HepG2 (cell line): ENCODE results near the gene MAGI1. TPM values are rescaled to one million over a fixed set of nuclear protein-coding genes. Genes with fewer than 3 reads are reported as not detected.

ENCODE experiments used
- ATAC-seq: fragments of 200-7000 bp; cut with Tn5 transposase; 3 replicates; pipeline ENCODE4 v1.9.1; 2020; ENCODE audit warnings: mild to moderate bottlenecking, moderate library complexity
- BruUV-seq: library from RNA; stranded (reverse); fragments of 400-500 nt; replicated peaks from 2 replicates; lab custom pipeline; 2021; lab: Mats Ljungman, UMichigan
- CTCF ChIA-PET: fragments of 300-600 bp; formaldehyde crosslinking; extraction: SDS; loops from one replicate; lab custom pipeline; 2021; ENCODE audit warnings: low total read pairs, inconsistent platforms, low intra/inter-chr PET ratio; lab: Yijun Ruan, JAX
- POLR2A ChIA-PET: fragments of 350-600 bp; sonication (Branson Sonifier 250); formaldehyde crosslinking; loops from one replicate; lab custom pipeline; 2020; ENCODE audit warnings: antibody characterized with exemption, inconsistent platforms; lab: Yijun Ruan, JAX
- DNase-seq: peaks from one replicate; pipeline ENCODE4 v3.0.0-alpha.2; 2015; ENCODE audit warnings: low spot score
- FAIRE-seq: peaks from 3 replicates; lab custom pipeline; 2011; peaks lifted over from hg19 to GRCh38; lab: Jason Lieb, UNC
- H2AFZ ChIP-seq: one replicate; pipeline ENCODE4 v1.6.1; 2011; ENCODE audit warnings: low read length, inconsistent platforms
- H3K27ac ChIP-seq: fragments of 300-600 bp; 3 replicates; pipeline ENCODE4 v1.8.0; 2011; ENCODE audit warnings: mixed run types, mild to moderate bottlenecking, mixed read lengths, low read length, inconsistent platforms; ENCODE audit not compliant: insufficient read depth; ENCODE audit errors: extremely low read length
- H3K27me3 ChIP-seq, 2 experiments: fragments of 200-600 bp in 1 of 2; 2 replicates in 1 of 2; 3 replicates in 1 of 2; pipeline versions ENCODE4 v1.6.0 to v1.8.0; 2011; ENCODE audit warnings: low read length in 2 of 2, mild to moderate bottlenecking in 2 of 2, moderate library complexity in 2 of 2, inconsistent platforms in 1 of 2; ENCODE audit not compliant: insufficient read depth in 2 of 2, control insufficient read depth in 1 of 2
- H3K36me3 ChIP-seq, 2 experiments: fragments of 200-600 bp in 1 of 2; replicated peaks in 1 of 2; 2 replicates in 1 of 2; 3 replicates in 1 of 2; pipeline versions ENCODE4 v1.5.1 to v1.8.0; 2011; ENCODE audit warnings: low read length in 2 of 2, inconsistent platforms in 1 of 2; ENCODE audit not compliant: insufficient read depth in 2 of 2, control insufficient read depth in 1 of 2
- H3K4me1 ChIP-seq: 2 replicates; pipeline ENCODE4 v1.5.1; 2012; ENCODE audit warnings: low read length, inconsistent platforms; ENCODE audit not compliant: insufficient read depth
- H3K4me2 ChIP-seq: 2 replicates; pipeline ENCODE4 v1.6.0; 2011; ENCODE audit warnings: low read depth, low read length, inconsistent platforms
- H3K4me3 ChIP-seq, 3 experiments: fragments of 200-600 bp in 1 of 3; sonication (generic), shearing (Covaris generic) in 1 of 3; replicated peaks in 1 of 3; 2 replicates each; pipeline ENCODE4 v1.5.1; 2011 to 2016; ENCODE audit warnings: low read length in 3 of 3, inconsistent platforms in 2 of 3, low read depth in 2 of 3, mild to moderate bottlenecking in 2 of 3, control low read depth in 1 of 3, mixed read lengths in 1 of 3; ENCODE audit not compliant: insufficient read depth in 1 of 3
- H3K79me2 ChIP-seq: one replicate; pipeline ENCODE4 v1.6.1; 2011; ENCODE audit warnings: low read length, inconsistent platforms; ENCODE audit not compliant: insufficient read depth
- H3K9ac ChIP-seq: 2 replicates; pipeline ENCODE4 v1.6.0; 2011; ENCODE audit warnings: mild to moderate bottlenecking, low read depth, low read length, inconsistent platforms; ENCODE audit not compliant: insufficient read depth
- H3K9me3 ChIP-seq: 2 replicates; pipeline ENCODE4 v1.5.1; 2012; ENCODE audit warnings: mild to moderate bottlenecking, low read length
- H4K20me1 ChIP-seq: 2 replicates; pipeline ENCODE4 v1.6.0; 2011; ENCODE audit warnings: inconsistent platforms, mild to moderate bottlenecking, low read length, moderate library complexity; ENCODE audit not compliant: insufficient read depth
- AGO2 ChIP-seq: fragments of 200-400 bp; formaldehyde crosslinking; optimal IDR thresholded peaks from 2 replicates; pipeline ENCODE3; 2017; ENCODE audit warnings: mild to moderate bottlenecking, low read depth, low read length, moderate library complexity
- CEBPG ChIP-seq: IDR thresholded peaks from 2 replicates; pipeline ENCODE4 v1.6.1; 2016
- HNRNPK ChIP-seq: fragments of 200-400 bp; formaldehyde crosslinking; IDR thresholded peaks from 2 replicates; pipeline ENCODE4 v1.6.1; 2018; ENCODE audit warnings: low read length, low read depth, moderate library complexity, mild to moderate bottlenecking; ENCODE audit not compliant: poor library complexity, severe bottlenecking
- KLF6 ChIP-seq: IDR thresholded peaks from 2 replicates; pipeline ENCODE4 v1.8.0; 2016; ENCODE audit warnings: missing biosample characterization, missing genetic modification reagents
- MAFG ChIP-seq: sonication (generic); formaldehyde crosslinking; IDR thresholded peaks from 2 replicates; pipeline ENCODE4 v1.5.1; 2020; ENCODE audit warnings: mild to moderate bottlenecking, missing genetic modification reagents
- SOX13 ChIP-seq, 3 experiments: fragments of 450-650 bp in 1 of 3; sonication (generic) in 1 of 3; formaldehyde crosslinking in 1 of 3; IDR thresholded peaks in 2 of 3; conservative IDR thresholded peaks in 1 of 3; 2 replicates each; pipeline versions ENCODE4 v1.5.0 to v1.6.1; 2016 to 2020; ENCODE audit warnings: antibody characterized with exemption in 1 of 3, mild to moderate bottlenecking in 1 of 3, missing compliant biosample characterization in 1 of 3, missing genetic modification reagents in 1 of 3, moderate library complexity in 1 of 3
- TBL1XR1 ChIP-seq: fragments of 150-350 bp; IDR thresholded peaks from 2 replicates; pipeline ENCODE4 v1.6.1; 2014; ENCODE audit warnings: borderline replicate concordance, low read length; ENCODE audit not compliant: partially characterized antibody
- ZNF121 ChIP-seq: sonication (generic); formaldehyde crosslinking; IDR thresholded peaks from 2 replicates; pipeline ENCODE4 v1.5.0; 2020; ENCODE audit warnings: mild to moderate bottlenecking, missing genetic modification reagents
- ZNF616 ChIP-seq: sonication (generic); formaldehyde crosslinking; IDR thresholded peaks from 2 replicates; pipeline ENCODE4 v1.5.0; 2020; ENCODE audit warnings: low read depth, mild to moderate bottlenecking, missing genetic modification reagents
- ZNF747 ChIP-seq: sonication (generic); formaldehyde crosslinking; IDR thresholded peaks from 2 replicates; pipeline ENCODE4 v1.8.1; 2023; ENCODE audit warnings: missing genetic modification reagents, mild to moderate bottlenecking, borderline replicate concordance
- whole genome bisulfite sequencing: methylation state at CpG from one replicate; pipeline ENCODE4 v1.1.6; 2017; ENCODE audit warnings: low lambda C conversion rate; 5-methylcytosine and 5-hydroxymethylcytosine counted together
- in situ Hi-C: cut with HindIII; loops from 2 replicates; pipeline ENCODE4 v1.10.0; 2017; ENCODE audit warnings: low pct_unique_long_range_greater_than_20kb; ENCODE audit not compliant: extremely low pct_ligation_motif_present
- intact Hi-C: fragments of 100-400 bp; cut with micrococcal nuclease; formaldehyde crosslinking; loops from one replicate; pipeline ENCODE4 v1.10.0; 2022; ENCODE audit not compliant: unreplicated experiment
- polyA plus RNA-seq, 8 experiments: library from polyadenylated mRNA; depleted of rRNA in 3 of 8; stranded (reverse) in 7 of 8; unstranded in 1 of 8; fragments of >200 nt; fragmentation: Illumina TruSeq in 4 of 8; extraction: Trizol in 4 of 8; gene quantifications; 2 replicates each; pipeline versions ENCODE4 v1.2.1 to v1.2.3, GENCODE V29; 2011 to 2016; ENCODE audit warnings: low read depth in 4 of 8, missing spikeins in 1 of 8, mixed read lengths in 1 of 8; ENCODE audit not compliant: insufficient read depth in 1 of 8
- total RNA-seq, 5 experiments: library from RNA; depleted of rRNA; stranded (reverse); fragments of >200 nt; fragmentation: Illumina TruSeq; extraction: Trizol; gene quantifications; 2 replicates each; pipeline ENCODE4 v1.2.3, GENCODE V29; 2016; ENCODE audit warnings: low read depth in 1 of 5

MAGI1 gene
- total and polyA plus RNA-seq, 2 of the 13 experiments (the other 11 are each of a cell fraction or from before 2014, with no cell fraction given), result 22.2 to 26.0 TPM

DNA sequence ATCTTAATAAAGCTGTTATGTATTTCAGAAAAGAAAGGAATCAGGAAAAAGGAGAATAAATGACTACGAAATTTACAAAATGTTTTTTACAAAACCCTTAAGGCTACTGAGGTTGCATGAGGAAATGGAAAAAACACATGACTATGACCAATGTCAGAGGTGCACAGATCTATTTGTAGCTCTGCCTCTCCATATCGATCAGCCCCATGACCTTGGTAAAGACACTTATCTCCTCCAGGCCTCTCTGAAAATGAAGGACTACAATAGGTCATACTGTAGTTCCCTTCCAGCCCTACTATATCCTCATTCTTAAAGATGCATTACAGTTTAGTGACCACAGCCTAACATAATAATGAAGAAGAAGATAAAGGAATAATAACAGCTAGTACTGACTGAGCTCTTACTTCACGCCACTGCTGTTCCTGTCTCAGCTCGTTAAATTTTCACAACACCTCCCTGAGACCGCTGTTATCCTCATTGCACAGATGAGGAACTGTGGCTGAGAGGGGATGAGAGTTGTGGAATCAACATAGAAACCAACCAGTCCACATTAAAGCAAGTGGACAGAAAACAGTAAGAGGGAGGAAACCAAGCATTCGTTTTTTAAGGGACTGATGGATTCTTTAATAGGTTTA lies 163.2 kb downstream of the MAGI1 start (continued):
- TF ChIP-seq ZNF747 (CRISPR knock-in tag) (no peak), KLF6 (CRISPR knock-in tag) (no peak), MAFG (CRISPR knock-in tag) (no peak), SOX13 (IDR thresholded peaks at IDR 0.05) (no peak), SOX13 (CRISPR knock-in tag; conservative IDR thresholded peaks at IDR 0.05 in 1 of 2, IDR thresholded peaks at IDR 0.05 in 1 of 2) (peak in 1 of 2 experiments; percentile 66; a peak in 2 of 4 replicates), ZNF616 (CRISPR knock-in tag) (no peak), TBL1XR1 (no peak)

DNA sequence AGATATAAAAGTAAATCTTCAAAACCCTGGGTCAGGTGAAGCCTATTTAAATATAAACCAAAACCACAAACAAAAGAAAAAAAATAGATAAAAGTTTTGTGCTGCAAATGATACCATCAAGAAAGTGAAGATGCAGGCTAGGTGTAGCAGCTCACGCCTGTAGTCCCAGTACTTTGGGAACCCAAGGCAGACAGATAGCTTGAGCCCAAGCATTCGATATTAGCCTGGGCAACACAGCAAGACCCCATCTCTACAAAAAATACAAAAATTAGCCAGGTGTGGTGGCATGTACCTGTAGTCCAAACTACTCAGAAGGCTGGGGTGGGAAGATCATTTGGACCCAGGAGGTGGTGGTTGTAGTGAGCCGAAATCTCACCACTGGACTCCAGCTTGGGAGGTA lies 164.8 kb downstream of the MAGI1 start:
- WGBS, result 91% methylated on average over 3 of the region's 3 CpGs
- TF ChIP-seq HNRNPK (no peak), AGO2 (no peak), CEBPG (CRISPR knock-in tag) (no peak), ZNF121 (CRISPR knock-in tag) (peak; percentile 77; the same call in 1 of the 2 replicates)
- no peak for FAIRE-seq

More for the DNA sequence above, 164.8 kb downstream of the MAGI1 start:
- DNase-seq (no peak), ATAC-seq (no peak)
- Histone ChIP-seq H4K20me1 (peaks cover 35% of the 10 kb centered on the region), H3K36me3 (no peaks in the 10 kb centered on the region; a peak in 1 of 5 replicates), H3K79me2 (peaks cover 64% of the 10 kb centered on the region), H3K9me3 (no peaks in the 10 kb centered on the region), H3K4me3 (no peak overlapping the region), H3K4me2 (no peak overlapping the region), H3K9ac (no peak overlapping the region), H2AFZ (no peak overlapping the region), H3K27ac (no peak overlapping the region), H3K4me1 (peaks cover 62% of the 10 kb centered on the region), H3K27me3 (no peaks in the 10 kb centered on the region)
- ChIA-PET CTCF (no interaction called here), POLR2A (no interaction called here)
- no TSS peak for BruUV-seq
- in situ Hi-C loops, result no loop called here
- intact Hi-C loops, result loop anchor here (5.0 kb wide), 1 partner anchor 47 kb away; no protein-coding TSS in a partner anchor
